AG08395 (cell line): ENCODE results near the gene COL4A2.
"Not testable (repeated sequence)": the region's sequence is repeated elsewhere in the genome, so short reads cannot be mapped to it uniquely, and the experiment has no call there.

Source experiments
- DNase-seq: peaks from one replicate; pipeline ENCODE4 v3.0.0; 2012; ENCODE audit warnings: mixed read lengths, low spot score

COL4A2 gene

DNA sequence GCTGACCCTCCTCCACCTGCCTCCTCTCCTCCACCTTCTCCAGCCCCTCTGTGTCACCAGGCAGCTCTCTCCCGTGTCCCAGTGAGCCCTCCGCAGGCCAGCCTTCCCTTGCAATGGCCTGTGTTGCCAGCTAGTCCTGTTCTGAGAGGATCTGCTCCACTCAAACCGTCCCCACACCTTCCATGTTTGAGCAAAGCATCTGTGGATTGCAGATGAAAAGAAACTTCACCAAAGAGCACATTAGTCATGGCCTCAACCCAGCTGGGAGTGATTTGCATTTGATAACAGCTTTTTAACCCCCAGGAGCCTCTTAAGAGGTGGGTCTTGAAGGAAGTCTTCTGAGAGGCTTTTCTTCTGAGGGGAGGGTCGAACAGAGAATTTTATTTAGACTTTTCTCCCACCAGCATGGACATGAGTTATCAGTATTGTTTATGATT lies 72.8 kb downstream of the COL4A2 start:
- DNase-seq, result no peak

DNA sequence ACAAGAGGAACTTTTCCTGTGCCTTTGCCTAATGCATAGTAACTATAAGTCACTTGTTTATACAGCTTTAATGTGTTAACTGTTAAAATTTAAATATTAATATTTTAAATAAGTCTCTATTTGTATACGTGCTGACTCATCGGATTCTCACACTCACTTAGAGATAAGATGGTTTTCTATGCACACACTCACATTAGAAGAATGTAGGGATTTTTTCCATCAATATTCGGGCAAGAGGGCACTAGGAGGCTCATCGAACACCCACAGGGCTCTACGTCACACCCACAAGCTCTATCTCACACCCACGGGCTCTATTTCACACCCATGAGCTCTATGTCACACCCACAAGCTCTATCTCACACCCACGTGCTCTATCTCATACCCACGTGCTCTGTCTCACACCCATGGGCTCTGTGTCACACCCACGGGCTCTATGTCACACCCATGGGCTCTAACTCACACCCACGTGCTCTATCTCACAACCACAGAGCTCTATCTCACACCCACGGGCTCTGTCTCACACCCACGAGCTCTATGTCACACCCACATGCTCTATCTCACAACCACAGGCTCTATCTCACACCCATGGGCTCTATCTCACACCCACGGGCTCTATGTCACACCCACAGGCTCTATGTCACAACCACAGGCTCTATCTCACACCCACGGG lies 73.4 kb downstream of the COL4A2 start:
- DNase-seq, result no peak

DNA sequence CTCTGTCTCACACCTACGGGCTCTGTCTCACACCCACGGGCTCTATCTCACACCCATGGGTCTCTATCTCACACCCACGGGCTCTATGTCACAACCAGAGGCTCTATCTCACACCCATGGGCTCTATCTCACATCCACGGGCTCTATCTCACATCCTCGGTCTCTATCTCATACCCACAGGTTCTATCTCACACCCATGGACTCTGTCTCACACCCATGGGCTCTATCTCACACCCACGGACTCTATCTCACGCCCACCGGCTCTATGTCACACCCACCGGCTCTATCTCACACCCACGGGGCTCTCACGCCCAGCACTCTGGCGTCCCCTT lies 73.9 kb downstream of the COL4A2 start:
- no peak for DNase-seq

DNA sequence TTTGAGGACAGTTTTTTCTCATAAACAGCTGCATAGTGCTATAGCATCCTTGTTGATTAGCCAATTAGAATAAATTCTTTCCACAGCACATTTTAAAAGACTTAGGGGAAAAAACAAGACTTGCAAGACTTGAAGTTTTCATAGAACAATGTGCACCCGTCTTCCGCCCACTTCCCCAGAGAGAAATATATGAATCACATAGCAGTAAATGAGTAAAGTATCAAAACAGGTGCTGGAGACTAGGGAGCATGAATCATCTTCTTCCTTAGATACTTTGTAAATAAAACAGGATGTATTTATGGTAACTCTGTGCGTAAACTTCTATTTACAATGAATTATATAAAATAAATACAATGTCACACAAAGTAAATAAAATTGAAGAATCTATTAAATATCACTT lies 75.1 kb downstream of the COL4A2 start:
- no peak for DNase-seq

DNA sequence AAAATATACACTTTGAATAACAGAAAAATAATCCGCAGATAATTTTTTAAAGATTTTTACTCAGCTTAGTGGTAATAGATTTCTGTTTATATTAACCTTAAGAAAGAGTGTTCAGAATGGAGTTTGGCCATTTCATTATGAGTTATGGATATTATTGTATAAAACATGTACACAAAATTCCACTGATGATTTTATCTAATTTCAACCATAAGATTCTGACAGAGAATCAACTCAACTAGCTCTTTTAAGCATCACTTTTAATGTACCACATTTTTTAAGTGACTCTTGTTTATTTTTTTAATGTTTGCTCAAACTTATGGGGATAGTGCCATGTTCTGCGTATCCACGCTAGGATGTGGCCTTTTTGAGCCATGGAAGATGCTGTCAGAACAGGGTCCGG lies 75.7 kb downstream of the COL4A2 start:
- DNase-seq, result no peak

DNA sequence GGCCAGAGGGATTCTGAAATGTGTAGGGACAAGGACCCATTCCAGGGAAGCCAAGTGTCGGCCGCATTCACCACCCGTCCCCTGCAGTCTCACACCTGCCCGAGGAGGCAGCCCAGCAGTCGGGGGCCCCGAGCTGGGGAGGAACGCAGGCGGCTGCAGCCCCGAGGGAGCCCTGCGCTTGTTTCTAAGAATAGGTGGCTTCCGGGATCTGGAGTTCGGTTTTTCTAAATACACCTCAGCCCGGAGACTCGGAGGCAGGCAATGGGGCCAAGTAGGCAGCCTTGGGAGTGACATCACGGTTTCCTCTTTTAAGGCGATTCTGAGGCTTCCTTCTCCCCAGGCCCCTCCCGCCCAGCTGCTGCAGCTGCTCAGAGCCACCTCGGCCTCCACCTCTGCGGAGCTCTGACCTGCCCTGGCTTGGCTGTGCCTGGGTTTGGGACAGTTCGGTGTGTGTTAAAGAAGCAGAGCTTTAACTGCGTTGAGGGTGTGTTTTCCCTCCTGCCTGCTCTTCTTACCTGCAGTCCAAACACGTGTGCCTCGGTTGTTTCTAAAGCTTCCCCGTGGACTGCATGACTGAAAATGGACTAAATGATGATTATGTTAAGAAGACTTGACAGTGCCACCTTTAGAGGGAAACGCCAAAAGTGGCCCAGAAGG lies 80.5 kb downstream of the COL4A2 start:
- DNase-seq, result no peak

DNA sequence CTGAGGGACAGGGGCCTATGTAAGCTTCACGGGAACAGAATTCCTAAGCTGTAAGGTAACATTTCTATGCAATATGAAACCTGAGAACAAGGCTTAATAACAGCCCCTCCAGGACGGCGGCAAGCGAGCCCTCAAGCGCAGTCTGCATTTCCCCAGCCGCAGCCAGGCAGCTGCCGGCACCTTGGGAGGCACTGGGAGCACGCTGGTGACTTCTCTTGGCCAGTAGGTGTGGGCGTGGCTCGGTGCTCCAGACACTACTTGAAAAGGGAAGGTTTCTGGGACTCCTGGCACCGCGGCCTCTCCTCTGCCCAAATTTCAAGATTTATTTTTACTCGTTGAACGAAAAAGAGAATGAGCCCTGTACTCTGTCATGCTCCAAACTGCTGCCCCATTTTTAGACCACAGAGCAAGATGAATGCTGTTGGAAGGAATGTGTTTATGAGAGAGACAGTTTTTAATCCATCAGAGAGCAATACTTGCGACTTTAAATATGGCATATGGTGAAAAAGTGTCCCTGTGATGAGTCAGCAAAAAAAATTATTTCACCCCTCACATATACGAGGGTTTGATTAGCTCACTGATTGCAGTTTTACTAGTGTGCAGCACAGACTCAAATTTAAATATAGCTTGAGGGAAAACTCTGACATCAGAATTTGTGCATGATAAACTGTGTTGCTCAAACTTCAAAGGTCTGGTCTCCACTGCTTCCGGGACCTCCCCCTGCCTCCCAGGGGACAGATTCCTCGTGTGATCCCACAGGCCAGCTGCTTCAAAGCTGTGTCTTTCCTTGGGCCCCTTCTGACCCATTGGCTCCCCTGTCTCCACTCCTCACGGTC lies 81.2 kb downstream of the COL4A2 start:
- DNase-seq, result peak; percentile 75

DNA sequence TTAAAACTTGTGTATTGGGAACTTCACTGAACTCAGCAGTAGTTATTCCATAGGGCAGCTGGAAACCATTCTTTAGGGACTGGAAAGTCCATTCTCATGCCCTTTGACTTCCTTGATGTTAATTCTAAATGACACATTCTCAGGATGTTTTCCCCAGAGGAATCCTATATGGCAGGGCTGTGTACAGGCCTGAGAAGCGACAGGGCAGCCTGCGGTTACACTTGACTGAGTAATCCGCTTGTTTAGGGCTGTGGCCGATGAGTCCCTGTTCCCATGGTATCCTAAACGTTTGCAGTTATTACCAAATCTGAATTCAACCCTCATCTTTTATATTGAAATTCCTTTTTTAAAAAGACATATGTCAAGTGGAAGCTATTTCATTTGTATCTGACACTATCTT lies 83.5 kb downstream of the COL4A2 start:
- peak; percentile 38 for DNase-seq

DNA sequence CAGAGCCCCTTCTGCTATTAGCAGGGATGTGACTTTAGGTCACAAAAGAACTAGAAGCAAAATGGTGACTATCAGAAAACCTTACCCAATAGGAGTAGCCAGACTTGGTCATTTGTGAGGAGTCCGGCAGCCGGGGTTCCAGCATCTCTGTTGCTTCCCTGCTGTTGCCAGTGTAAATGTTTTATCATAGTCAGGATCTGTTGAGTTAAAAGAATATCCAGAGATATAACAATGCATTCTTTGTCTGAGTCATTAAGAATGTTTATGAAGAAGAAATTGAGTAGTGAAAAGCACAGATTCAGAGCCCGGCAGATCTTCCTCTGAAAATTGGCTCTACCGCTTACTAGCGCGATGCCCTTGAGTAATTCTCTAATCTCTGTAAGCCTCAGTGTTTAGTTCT lies 84.2 kb downstream of the COL4A2 start:
- DNase-seq, result no peak

DNA sequence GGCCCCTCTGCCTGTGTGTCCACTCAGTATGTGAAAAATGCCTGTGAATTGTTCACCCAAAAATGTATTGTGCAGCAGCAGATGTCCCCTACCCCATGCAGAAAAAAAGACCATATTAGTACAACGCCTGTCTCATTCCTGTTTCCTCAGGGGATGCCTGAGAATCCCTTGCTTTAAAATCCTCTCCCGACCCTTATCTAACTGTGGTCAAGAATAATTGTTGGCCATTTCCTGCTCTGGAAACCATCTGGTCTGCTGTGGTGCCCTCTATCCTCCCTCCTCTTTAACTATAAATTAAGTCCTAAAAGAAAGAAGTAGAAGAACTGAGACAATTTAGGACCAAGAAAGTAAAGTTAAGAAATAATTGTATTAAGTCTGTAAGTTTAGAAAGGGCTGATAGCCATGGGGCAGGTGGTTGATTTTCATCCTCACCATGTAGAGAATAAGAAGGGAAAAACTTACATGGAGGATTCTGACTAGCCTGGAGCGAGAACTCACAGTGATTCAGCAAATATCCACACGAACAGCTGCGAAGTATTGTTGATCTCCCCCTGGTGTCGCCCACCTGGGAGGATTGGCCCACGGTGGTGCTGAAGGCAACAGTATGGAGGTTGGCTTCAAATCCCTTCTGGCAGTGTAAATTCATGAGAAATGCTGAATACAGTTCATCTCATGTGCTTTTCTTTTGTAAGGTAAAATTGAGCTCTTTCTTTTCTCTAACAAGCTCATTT lies 85.6 kb downstream of the COL4A2 start:
- no peak for DNase-seq

DNA sequence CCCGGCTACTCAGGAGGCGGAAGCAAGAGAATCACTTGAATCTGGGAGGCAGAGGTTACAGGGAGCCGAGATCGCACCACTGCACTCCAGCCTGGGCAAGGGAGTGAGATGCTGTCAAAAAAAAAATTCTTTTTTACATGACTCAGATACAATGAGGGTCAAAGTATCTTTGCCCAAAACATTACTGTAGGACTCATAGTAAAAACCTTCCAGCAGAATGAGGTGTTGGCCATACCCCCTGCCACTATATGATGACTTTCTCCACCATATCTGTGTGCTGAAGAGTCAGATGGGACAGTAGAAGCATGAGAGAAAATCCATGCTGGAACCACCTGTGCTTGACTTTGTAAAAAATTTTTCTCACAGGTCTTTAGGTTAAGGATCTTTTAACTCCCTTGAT lies 86.7 kb downstream of the COL4A2 start:
- no peak for DNase-seq

DNA sequence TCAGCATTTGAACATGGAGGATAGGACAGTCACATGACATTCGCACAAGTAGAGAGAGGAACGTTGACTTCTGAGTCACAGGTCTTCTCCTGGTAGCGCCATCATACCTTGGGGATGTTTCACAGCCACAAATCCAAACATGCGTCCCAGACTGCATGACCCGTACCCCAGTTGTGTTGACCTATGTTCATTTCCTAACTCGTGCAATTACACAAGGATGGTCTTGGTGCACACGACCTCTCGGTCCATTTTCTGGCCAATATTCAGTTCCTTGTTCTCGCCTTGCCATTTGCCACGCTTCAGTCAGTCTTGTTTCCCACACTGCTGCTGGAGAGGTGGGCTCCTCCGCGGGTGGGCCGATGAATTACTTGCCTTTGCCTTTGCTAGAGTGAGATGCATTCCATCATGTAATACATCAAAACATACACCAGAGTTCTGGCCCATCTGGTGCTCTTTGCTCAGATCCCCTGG lies 87.3 kb downstream of the COL4A2 start:
- DNase-seq, result no peak

DNA sequence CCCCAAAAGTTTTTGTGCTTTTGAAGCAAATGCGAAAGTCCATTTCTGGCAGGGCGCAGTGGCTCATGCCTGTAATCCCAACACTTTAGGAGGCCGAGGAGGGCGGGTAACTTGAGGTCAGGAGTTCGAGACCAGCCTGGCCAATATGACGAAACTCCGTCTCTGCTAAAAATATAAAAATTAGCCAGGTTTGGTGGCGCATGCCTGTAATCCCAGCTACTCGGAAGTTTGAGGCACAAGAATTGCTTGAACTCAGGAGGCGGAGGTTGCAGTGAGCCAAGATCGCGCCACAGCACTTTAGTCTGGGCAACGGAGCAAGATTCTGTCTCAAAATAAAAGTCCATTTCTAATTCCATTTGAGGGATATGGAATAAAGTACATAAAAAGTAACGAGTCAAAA lies 88.5 kb downstream of the COL4A2 start:
- not testable (repeated sequence) for DNase-seq

DNA sequence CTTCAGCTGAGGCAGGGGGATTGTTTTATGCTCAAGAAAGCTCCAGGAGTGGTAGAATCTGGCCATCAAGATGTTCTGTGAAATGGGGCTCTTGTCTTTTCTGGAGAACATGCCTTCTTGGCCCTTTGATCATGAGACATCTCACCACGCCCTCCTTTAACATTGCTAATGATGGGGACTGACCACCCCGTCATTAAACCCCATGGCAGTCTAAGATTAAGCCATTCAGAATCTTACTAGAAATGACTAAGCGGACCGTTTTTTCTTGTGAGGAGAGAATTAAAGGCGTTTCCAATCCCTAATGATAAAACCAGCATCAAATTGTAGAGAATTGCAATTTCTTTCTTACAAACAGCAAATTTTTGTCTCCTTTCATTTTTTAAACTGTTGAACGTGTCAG lies 89.4 kb downstream of the COL4A2 start:
- DNase-seq, result peak; percentile 45

DNA sequence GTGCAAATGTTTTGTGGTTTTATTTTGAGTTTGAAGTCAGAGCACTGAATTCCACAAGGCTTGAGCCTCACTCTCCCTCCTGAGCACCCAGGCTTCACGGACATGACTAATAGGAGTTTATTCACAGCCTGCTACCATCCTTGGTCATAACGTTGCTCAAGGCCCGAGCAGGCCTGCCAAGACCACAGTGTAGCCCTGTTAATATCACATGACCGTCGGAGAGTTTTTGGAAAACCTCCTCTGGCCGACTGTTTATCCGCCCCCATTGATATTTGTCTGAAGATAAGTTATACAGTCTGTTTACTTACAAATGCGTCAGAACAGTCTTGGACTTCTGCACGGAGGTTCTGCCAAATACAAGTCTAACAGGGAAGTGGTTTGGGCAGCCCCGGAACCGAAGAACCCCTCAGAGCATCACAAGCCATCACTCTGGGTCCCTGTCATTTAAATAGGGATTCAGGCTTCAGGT lies 89.9 kb downstream of the COL4A2 start:
- DNase-seq, result peak; percentile 95

DNA sequence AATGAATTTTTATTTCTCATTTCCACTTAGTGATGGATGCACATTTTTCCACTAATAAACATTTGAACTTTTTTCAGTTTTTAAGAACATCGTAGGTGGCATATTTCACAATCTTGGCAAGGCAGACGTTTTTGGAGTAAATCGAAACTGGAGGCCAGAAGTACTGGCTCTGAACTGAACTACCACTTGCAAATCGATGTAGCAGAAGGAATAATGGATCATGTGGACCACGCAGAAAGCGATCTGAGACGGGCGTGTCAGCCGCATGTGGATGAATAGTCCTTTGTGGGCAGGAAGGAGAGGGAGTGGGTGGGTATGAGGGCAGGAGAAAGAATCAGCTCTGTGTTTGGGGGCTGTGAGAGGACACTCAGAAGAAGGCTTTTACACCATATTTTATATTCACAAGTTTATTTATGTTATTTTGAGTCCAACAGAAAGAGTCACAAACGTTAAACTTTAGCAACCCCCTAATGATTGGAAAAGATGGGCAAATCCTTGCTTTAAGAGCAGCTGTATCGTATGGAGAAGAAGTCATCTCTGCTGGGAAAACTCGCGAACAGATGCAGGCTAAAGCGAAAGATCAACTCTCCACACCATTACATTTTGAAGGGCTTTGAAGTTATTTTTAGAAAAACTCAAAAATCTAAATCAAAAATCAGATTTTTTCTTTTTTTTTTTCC lies 90.5 kb downstream of the COL4A2 start:
- DNase-seq, result peak; percentile 38

DNA sequence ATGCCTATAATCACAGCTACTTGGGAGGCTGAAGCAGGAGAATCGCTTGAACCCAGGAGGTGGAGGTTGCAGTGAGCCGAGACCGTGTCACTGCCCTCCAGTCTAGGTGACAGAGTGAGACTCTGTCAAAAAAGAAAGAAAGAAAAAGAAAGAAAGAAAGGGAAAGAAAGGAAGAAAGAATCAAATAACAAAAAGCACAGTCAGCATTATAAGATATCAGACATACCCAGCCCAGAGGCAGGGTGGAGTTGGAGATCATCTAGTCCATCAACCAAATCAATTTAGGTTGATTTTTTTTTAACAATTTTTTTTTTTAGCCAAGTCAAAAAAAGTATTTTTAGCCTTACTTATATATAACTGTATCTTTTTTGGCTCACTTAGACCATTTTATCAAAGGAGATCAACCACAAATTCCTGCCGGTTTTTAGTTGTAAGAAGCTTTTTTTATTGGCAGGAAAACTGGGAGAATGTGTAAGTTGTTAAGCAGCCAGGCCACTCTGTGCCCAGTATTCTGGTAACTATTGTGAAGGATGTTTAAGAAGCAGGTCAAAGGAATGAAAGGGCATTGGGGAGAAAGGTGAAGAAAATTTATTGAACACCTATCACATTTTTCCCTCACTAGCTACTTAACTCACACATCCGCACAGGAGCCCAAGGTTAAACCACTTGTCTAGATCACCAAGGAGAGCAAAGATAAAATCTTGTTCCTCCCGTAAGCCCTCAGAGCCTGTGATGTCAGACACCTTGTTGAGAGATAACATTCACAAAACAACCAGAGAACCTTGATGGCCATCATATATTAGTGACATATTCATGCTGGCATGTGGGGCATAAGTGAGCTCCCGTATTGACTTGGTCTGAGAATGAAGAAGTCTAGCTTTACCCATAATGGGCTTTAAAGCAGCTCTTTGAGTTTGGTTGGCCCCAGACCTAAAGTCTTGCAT lies 91.8 kb downstream of the COL4A2 start:
- peak; percentile 25 for DNase-seq

DNA sequence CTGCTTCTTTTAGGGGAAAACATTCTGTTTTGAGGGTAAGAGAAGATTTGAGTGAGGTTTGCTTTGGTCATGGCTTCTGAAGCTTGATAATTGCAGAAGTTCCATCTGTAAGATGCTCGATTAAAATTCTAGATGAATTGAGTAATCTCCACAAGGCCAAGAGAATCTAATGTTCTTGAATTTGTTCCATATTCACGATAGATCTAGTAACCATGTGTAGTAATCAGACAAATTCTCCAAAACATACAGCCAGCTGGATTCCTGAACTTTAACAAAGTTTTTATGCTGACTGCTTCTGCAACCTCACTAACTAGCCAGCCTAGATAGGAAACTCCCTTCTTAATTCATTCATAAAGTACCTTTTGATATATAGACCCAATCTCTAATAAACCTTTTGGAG lies 92.7 kb downstream of the COL4A2 start:
- no peak for DNase-seq

DNA sequence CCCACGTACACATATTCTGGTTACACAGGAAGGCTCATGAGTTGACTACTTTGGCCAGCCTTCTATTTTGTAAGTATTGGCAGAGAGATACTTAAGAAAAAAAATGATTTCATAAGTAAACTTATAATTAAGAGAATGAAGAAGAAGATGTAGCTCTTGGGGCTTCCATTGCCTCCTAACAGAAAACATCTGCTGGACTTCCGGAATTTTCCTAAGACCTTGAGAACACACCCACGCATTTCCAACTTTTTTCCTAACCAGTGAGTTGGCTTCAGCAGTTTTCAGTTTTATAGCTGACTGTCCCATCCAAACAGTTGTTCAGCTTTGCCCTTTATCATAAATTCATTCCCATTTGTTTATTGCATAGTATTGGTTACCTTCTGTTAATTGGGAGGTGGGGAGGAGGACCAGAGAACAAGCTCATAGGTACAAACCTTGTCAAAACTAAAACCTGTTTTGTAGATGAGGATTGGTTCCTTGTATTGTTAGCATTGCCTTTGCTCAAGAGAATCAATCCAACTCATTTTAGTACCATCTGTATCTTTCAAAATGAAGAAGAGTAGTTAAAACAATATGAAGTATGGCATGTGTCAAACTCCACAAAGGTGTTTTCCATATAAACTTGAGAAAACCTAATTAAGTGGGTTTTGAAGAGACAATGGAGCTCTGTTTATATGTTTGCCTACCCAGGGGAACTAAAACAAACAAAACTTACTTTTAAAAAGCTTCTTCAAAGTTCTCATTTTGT lies 93.9 kb downstream of the COL4A2 start:
- DNase-seq, result no peak
